Measurements from ENCODE around the gene TMEM42. TPM values are rescaled to one million over a fixed set of nuclear protein-coding genes. Genes with fewer than 3 reads are reported as not detected.

The TMEM42 gene
- total and polyA plus RNA-seq, 2 of the 8 experiments (the other 6 are each of a cell fraction or from before 2014, with no cell fraction given): 11.2 to 41.4 TPM

DNA sequence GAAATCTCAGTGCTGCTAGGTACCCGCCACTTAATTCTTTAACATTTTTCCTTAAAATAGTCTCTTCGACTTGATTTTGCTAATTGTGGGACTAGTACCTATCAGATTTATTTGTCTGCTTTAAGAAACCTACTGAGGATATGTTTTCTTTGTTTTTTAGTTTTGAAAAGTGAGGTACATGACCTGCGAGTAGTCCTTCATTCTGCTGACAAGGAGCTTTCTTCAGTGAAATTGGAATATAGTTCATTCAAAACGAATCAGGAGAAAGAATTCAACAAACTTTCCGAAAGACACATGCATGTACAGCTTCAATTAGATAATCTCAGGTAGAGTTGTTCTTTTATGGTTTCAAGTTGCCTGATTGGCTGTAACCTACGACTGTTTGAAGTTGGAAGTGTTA, 47.0 kb upstream of the TMEM42 start:
- TF ChIP-seq SP1 (IDR thresholded peaks at IDR 0.05; ENCODE audit: low read depth, low read length) (no peak), HDAC2 (IDR thresholded peaks at IDR 0.05; ENCODE audit: borderline replicate concordance in 1 of 2, low read depth in 2 of 2, low read length in 2 of 2) (no peak), RXRA (IDR thresholded peaks at IDR 0.05; ENCODE audit: insufficient read depth, low read depth, low read length) (no peak), KDM4A (IDR thresholded peaks at IDR 0.05; ENCODE audit: low read depth, low read length, severe bottlenecking) (no peak)

More for the DNA sequence above, 47.0 kb upstream of the TMEM42 start:
- Histone ChIP-seq H3K4me2 (ENCODE audit: insufficient read depth in 1 of 2, low read depth in 2 of 2, low read length in 2 of 2) (no peak overlapping the region), H3K9me3 (ENCODE audit: insufficient read depth in 2 of 2, low read depth in 1 of 2, low read length in 1 of 2) (no peaks in the 10 kb centered on the region), H2BK5ac (ENCODE audit: low read depth, low read length) (no peak overlapping the region), H4K5ac (ENCODE audit: insufficient read length, low read depth, low read length) (no peak overlapping the region), H3K56ac (replicated peaks; ENCODE audit: insufficient read length, low read depth, low read length) (no peak overlapping the region), H3K14ac (ENCODE audit: insufficient read length) (no peak overlapping the region), H2BK12ac (ENCODE audit: low read depth, low read length) (no peak overlapping the region), H3K79me2 (ENCODE audit: control insufficient read depth in 1 of 2, insufficient read depth in 2 of 2, low read length in 2 of 2) (no peaks in the 10 kb centered on the region), H3K4ac (replicated peaks; ENCODE audit: insufficient read length, low read depth, low read length) (no peak overlapping the region), H3K36me3 (ENCODE audit: control insufficient read depth in 2 of 4, insufficient read depth in 4 of 4, low read length in 3 of 4) (peaks cover 5 to 50% (median 34%) of the 10 kb centered on the region in 4 experiments), H4K20me1 (replicated peaks in 1 of 2; ENCODE audit: control insufficient read depth in 1 of 2, insufficient read depth in 2 of 2, low read length in 2 of 2) (no peaks in the 10 kb centered on the region), H3K27ac (ENCODE audit: low read depth, low read length) (no peak overlapping the region), H2AFZ (ENCODE audit: low read length) (no peak overlapping the region), H2BK15ac (ENCODE audit: low read length) (no peak overlapping the region), H4K8ac (ENCODE audit: extremely low read depth, insufficient read depth, low read length) (no peak overlapping the region), H3K27me3 (replicated peaks in 1 of 4; ENCODE audit: control insufficient read depth in 3 of 4, extremely low read depth in 1 of 4, insufficient read depth in 3 of 4, low read length in 3 of 4) (no peaks in the 10 kb centered on the region), H4K91ac (replicated peaks; ENCODE audit: insufficient read length, low read length) (no peak overlapping the region), H3K4me1 (replicated peaks in 1 of 4; ENCODE audit: control insufficient read depth in 3 of 4, insufficient read depth in 4 of 4, low read length in 3 of 4) (no peaks in the 10 kb centered on the region), H2AK5ac (ENCODE audit: low read depth, low read length) (no peak overlapping the region), H2BK120ac (replicated peaks; ENCODE audit: low read depth, low read length) (no peak overlapping the region), H3K79me1 (ENCODE audit: low read depth, low read length) (no peaks in the 10 kb centered on the region), H3K9ac (replicated peaks in 1 of 4; ENCODE audit: extremely low read depth in 1 of 4, low read depth in 3 of 4, low read length in 3 of 4) (no peak overlapping the region), H2BK20ac (ENCODE audit: low read length) (no peak overlapping the region), H3K18ac (ENCODE audit: extremely low read depth, low read length) (no peak overlapping the region), H3K23ac (ENCODE audit: insufficient read length) (no peak overlapping the region), H3K4me3 (ENCODE audit: extremely low read depth in 1 of 4, insufficient read depth in 2 of 4, low read depth in 3 of 4, low read length in 4 of 4) (no peak overlapping the region), H3K23me2 (ENCODE audit: low read depth, low read length) (no peaks in the 10 kb centered on the region)
- CTCF ChIA-PET (ENCODE audit: partially characterized antibody): no interaction called here
- 96% methylated on average over 6 of the region's 6 CpGs; no CpG with 5 or more reads in 1 of the 2 experiments for WGBS, 2 experiments (ENCODE audit: extremely low coverage in 1 of 2, insufficient coverage in 1 of 2, insufficient read length in 1 of 2, insufficient replicate concordance in 2 of 2, low coverage in 1 of 2, low lambda C conversion rate in 2 of 2, missing lambda C conversion rate in 1 of 2)
- POLR2A ChIA-PET (ENCODE audit: partially characterized antibody): no interaction called here
- DNase-seq (ENCODE audit: low read depth in 1 of 2, low spot score in 2 of 2) (no peak), FAIRE-seq (no peak)

All from H1 (cell line).